Activated CD4-positive, alpha-beta T cell treated with anti-CD3 and anti-CD28 coated beads for 48 hours (primary cell): ENCODE results near the gene FFAR4.
"Not testable (repeated sequence)": the region's sequence is repeated elsewhere in the genome, so short reads cannot be mapped to it uniquely, and the experiment has no call there.

Experiments used
- DNase-seq: peaks from one replicate; pipeline ENCODE4 v3.0.0-alpha.2; 2020

Gene FFAR4

DNA sequence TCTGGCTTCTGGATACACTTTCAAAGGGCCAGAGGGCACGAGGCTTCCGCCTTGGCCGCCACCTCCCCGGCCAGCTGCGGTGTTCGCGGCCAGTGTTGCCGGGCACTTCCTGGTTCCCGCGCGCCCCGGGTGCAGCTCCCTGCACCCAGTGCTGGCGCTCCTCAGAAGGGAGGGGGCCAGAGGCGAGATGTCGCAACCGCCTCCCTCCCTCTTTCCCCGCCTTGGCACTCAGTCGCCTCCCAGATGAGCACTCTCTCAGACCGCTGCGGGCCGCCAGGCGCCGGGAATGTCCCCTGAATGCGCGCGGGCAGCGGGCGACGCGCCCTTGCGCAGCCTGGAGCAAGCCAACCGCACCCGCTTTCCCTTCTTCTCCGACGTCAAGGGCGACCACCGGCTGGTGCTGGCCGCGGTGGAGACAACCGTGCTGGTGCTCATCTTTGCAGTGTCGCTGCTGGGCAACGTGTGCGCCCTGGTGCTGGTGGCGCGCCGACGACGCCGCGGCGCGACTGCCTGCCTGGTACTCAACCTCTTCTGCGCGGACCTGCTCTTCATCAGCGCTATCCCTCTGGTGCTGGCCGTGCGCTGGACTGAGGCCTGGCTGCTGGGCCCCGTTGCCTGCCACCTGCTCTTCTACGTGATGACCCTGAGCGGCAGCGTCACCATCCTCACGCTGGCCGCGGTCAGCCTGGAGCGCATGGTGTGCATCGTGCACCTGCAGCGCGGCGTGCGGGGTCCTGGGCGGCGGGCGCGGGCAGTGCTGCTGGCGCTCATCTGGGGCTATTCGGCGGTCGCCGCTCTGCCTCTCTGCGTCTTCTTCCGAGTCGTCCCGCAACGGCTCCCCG is at the start of gene FFAR4:
Gene FFAR4 (plus strand): TSS at position 231 of the 842 bp plus-strand sequence. CDS start 56 bp downstream, at position 287.
- no peak for DNase-seq

DNA sequence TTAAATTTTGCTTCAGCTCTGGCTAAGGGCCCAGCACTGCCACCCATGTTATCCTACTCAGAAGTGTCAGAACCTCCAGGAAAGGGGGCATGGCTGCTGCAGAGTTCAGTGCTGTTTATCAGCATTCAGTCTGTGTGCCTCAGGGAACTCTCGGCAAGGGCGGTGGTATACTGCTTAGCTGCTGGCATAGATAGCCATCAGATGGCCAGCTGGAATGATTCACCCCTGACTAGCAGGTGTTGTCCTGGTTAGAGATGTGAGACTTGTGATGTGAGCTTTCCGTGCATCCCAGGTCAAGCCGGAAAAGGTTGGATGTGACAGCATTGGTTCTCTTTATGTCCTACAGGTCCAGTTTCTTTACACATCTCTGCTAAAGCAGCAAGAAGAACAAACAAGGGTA is 47.9 kb upstream of the FFAR4 start:
- no peak for DNase-seq

GRCh38 chr10:93535293-93535692 is 31.2 kb upstream of the FFAR4 start:
- no peak for DNase-seq

DNA sequence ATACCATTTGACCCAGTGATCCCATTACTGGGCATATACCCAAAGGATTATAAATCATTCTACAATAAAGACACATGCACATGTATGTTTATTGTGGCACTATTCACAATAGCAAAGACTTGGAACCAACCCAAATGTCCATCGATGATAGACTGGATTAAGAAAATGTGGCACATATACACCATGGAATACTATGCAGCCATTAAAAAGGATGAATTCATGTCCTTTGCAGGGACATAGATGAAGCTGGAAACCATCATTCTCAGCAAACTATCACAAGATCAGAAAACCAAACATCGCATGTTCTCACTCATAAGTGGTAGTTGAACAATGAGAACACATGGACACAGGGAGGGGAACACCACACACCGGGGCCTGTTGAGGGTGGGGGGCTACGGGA is 25.6 kb upstream of the FFAR4 start:
- DNase-seq: not testable (repeated sequence)

DNA sequence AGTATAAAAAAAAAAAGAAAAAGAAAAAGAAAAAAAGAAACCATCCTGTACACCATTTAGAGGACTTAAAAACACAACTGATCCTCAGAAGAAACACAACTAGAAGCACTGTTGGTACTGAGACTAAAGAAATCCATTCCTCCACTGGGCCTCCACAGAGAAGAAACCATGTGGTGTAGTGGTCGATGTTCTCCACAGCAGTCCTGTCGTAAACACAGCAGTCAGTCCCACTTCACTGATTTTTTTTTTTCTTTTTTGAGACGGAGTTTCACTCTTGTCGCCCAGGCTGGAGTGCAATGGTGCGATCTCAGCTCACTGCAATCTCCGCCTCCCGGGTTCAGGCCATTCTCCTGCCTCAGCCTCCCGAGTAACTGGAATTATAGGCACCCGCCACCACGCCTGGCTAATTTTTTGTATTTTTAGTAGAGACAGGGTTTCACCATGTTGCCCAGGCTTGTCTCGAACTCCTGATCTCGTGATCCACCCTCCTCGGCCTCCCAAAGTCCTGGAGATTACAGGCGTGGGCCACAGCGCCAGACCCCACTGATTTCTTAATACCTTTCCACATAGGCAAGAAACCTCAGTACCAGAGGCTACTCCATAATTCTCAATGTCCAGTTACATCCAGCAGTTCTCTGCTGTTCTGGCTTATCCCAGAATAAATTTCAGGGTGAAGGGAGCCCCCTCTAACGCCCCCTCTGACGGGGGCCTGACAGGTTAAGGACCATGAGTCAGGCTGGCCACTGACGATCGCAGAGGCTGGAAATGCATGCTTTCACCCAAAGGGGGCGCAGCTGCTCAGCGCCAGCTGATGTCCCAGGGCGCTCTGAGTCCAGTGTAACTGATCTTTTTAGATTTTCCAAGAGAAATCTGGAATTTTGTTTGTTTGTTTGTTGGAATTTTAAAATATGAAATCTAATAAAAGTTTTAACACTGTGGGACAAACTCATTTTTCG is 24.8 kb upstream of the FFAR4 start:
- peak; percentile 47 for DNase-seq

GRCh38 chr10:93542358-93542791 is 24.1 kb upstream of the FFAR4 start:
- no peak for DNase-seq

DNA sequence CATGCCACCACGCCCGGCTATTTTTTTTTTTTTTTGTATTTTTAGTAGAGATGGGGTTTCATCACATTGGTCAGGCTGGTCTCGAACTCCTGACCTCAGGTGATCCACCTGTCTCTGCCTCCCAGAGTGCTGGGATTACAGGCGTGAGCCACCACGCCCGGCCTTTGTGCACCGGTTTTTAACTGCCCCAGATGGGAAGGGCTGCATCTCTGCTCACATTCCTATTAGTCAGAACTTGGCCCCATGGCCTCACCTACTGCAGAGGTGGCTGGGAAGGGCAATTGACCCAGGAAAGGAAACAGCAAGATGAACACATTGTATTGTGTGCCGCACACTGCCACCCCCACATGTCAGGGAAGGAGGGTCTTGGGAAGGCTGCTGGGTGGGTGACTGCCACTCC is 19.5 kb upstream of the FFAR4 start:
- DNase-seq: not testable (repeated sequence)

- no peak for DNase-seq
Observed at GRCh38 chr10:93547522-93547921, 18.9 kb upstream of the FFAR4 start.

GRCh38 chr10:93548376-93549071 is 17.9 kb upstream of the FFAR4 start:
- no peak for DNase-seq

DNA sequence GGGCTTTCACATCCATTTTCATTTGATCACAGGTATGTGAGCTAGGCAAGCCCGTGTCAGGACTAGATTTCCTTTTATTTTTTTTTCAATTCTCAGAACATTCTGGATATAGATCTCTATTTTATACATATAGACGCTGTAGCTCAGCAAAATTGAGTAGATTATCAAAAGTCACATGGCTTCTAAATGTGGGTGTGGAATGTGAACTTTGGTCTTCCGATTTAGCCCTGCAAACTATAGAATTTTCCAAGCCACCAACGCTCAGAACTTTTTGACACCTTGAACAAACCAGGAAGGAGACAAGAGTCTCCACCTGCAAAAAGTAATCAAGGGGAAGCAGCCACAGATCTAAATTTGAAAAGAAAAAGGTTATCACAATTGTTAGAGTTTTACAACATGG is 15.9 kb upstream of the FFAR4 start:
- DNase-seq: no peak

- no peak for DNase-seq
Observed at GRCh38 chr10:93552780-93553179, 13.7 kb upstream of the FFAR4 start.

DNA sequence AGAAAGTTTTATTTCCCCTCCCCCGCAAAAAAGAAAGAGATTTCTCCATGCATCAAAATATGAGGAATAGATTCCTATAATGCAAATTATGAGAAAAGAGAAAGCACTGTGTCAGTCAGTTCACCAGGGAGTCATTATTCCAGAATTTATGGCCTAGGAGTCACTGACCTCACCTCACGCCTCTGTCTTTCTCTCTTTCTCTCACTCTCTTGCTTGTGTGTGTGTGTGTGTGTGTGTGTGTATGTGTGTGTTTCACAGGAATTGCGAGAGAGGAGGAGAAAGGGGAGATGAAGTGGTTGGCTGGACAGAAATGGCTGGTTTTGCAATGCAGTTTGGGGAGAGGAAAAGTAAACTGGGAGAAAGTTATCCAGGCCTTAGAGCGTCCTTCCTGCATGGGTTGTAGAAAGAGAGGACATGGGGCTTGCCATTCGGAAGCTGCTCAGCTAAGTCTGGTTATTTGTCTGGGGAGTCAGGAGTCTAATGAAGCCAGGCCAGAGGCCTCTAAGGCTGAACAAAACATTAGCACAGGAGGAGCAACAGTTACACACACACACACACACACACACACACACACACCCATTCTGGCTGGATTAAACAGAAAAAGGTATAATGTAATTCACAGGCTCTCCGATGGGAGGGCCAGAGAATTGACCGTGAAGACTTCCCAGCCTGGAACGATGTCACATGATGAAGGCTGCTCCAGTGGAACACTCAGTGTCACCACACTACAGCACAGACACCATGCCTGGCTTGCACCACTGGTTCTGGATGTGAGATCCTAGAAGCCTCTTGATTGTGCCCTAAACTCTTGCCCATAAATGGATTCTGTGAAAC is 12.8 kb upstream of the FFAR4 start:
- DNase-seq: no peak

- no peak for DNase-seq
Observed at GRCh38 chr10:93554316-93554663, 12.2 kb upstream of the FFAR4 start.

DNA sequence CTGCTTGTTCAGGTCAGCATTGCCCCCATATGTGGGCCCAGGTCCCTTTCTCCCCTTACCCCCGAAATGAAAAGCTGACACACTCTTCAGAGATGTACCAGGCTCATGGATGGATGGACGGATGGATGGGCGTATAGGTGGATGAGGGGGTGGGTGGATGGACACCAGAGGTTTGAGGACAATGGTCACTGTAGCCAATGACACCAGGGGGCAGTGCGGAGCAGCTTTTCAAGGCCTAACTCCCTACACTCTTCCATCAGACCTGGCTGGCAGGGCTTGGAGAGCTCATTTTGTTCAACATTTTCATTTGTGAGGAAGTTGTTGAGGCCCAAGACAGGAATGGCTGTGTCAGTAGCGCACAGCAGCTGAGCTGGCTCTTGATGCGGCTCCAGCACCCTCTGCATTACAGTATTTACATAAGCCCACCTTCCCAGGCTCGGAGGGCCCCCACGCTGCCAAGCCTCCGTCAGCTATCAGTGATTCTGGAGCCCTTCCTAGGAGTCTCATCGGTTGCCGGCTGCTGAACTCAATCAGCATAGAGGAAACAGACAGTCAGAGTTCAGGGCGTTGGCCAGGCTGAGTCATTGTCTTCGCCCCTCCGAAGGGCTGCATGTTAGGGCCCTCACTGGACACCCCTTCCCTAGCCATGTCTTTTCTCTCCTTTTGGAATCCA is 11.6 kb upstream of the FFAR4 start:
- DNase-seq: peak; percentile 70

GRCh38 chr10:93559490-93559889 is 7.0 kb upstream of the FFAR4 start:
- no peak for DNase-seq

DNA sequence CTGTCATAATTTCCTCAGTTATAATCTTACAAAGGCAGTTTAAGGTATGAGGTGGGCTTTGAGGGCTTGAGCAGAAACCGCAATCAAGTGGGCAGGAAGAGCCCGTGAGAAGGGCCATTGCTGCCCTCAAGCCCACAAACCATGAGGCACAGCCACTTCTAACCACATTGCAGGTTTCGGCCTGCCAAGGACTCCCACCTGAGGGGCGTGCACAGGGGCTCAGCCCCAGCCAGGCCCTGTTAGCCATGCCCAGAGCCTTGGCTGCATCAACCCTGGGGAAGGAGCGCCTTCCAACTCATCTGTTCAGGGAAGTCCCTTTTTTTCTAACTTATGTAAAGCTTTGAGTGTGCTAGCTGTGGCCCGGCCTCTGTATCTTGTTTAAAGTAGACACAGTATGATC is 5.9 kb upstream of the FFAR4 start:
- DNase-seq: no peak

DNA sequence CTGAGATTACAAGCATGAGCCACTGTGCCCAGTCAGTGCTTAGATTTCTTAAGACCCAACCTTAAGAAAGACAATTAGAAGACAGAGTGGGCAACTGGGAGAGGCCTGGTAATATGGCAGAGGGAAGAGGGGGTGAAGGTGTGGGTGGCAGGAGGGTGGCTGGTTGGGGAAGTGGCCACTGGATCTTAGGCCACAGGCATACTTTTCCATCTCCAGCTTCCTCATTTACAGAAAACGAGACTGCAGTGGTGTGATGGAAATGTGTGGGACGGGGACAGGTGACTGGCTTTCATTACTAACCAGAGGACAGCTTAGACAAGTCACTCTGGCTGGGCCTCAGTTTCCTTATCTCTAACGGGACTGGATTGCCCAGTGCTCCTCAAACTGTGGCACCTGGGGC is 1.0 kb upstream of the FFAR4 start:
- DNase-seq: no peak

GRCh38 chr10:93567277-93568104 is 1.0 kb downstream of the FFAR4 start:
- DNase-seq: no peak

DNA sequence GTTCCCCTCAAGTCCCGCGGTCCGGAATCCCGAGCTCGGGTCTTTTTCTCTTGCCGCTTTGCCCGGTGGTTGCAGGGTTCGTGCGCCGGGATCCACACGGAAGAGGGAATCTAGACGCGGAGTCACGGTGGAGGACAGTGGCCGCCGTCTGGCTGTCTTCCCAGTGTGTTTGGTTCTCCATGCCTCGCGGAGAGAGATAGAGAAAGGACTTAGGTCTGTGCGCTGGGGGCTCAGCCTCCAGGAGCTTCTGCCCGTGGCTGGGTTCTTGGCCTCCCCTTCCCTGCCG is 1.6 kb downstream of the FFAR4 start:
- no peak for DNase-seq

DNA sequence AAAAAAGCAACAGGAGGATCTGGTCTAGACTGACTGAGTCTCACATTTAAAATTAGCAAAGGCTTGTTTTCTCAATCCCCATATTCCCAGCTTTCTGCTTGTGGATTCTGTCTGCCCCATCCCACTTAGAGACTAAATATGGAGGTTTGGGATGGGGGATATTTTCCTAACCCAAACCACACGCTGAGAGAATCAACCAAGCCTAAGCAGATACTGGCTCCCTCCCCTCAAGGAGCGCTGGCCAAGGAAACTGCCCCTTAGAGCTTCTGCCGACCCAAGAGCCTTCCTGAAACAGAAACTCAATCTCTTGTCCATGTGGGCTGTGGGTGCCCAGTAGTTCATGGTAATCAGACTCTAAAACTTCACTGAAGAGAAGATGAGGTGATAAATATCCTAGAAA is 3.9 kb downstream of the FFAR4 start:
- no peak for DNase-seq

DNA sequence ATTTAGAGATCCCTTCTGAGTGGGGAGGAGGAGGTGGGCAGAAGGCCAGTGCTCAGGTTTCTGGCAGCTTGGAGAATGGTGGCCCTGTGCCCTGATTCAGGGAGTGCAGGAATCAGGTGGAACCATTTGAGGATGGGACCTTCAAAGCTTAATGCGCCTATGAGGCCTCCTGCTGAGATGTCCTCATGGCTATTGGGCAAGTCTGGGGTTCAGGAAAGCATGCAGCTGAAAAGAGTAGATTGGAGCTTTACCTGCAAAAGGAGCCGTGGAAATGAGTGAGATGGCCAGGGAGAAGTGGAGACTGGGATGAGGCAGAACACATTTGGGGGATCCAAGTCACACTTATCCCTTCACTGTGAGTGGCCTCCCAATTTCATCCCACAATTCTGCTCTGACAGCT is 6.1 kb downstream of the FFAR4 start:
- DNase-seq: no peak
